ENCODE results near the gene CD37. TPM values are rescaled to one million over a fixed set of nuclear protein-coding genes. Genes with fewer than 3 reads are reported as not detected.

Gene CD37
- total RNA-seq, 1 experiment from 2014 or later, result 0.76 TPM

GRCh38 chr19:49383599-49383998 is 48.4 kb downstream of the CD37 start:
- no peak overlapping the region for H3K4me3 ChIP-seq (replicated peaks in 1 of 2; ENCODE audit: low read depth in 1 of 2, low read length in 2 of 2)
- H3K27me3 ChIP-seq (ENCODE audit: insufficient read depth, low read length), result no peaks in the 10 kb centered on the region
- no TSS peak for BruUV-seq (replicated peaks)
- H3K9ac ChIP-seq (ENCODE audit: low read length), result no peak overlapping the region
- no peaks in the 10 kb centered on the region for H3K4me1 ChIP-seq (ENCODE audit: control insufficient read depth in 1 of 2, insufficient read depth in 2 of 2, low read length in 2 of 2)
- CTCF ChIA-PET, result interaction anchor here (1.5 kb wide), 1 partner anchor 20 kb away, joined by 3 read pairs; no protein-coding TSS in a partner anchor
- no peak overlapping the region for H2AFZ ChIP-seq (ENCODE audit: low read depth, low read length, poor library complexity, severe bottlenecking)
- H3K27ac ChIP-seq (ENCODE audit: low read depth, low read length), result no peak overlapping the region
- peaks cover 6 to 7% of the 10 kb centered on the region in 2 experiments for H3K9me3 ChIP-seq (ENCODE audit: control insufficient read depth in 1 of 2, insufficient read depth in 1 of 2, low read depth in 1 of 2, low read length in 2 of 2)
- POLR2A ChIA-PET, result interaction anchor here (0.7 kb wide), 1 partner anchor 8 kb away, joined by 3 read pairs; no protein-coding TSS in a partner anchor
- intact Hi-C loops (cut with micrococcal nuclease), result no loop called here
- no peaks in the 10 kb centered on the region for H3K9me2 ChIP-seq (ENCODE audit: insufficient read depth)
- DNase-seq (ENCODE audit: low read depth, low spot score) (no peak), ATAC-seq (no peak)
- no peaks in the 10 kb centered on the region for H3K79me2 ChIP-seq (ENCODE audit: insufficient read depth, low read length)
- no peak for TF ChIP-seq JUND (IDR thresholded peaks at IDR 0.05)
- no peak for TF ChIP-seq EZH2 (IDR thresholded peaks at IDR 0.05)
- no peak for TF ChIP-seq POLR2A (IDR thresholded peaks at IDR 0.05; ENCODE audit: borderline replicate concordance, extremely low read depth, insufficient read depth, insufficient read length)
- TF ChIP-seq ZBTB33 (IDR thresholded peaks at IDR 0.05; ENCODE audit: extremely low read depth, insufficient replicate concordance, low read length), result no peak
- TF ChIP-seq CEBPB (IDR thresholded peaks at IDR 0.05; ENCODE audit: low read depth), result no peak
- no peak for TF ChIP-seq SIN3A (IDR thresholded peaks at IDR 0.05; ENCODE audit: low read depth)
- no peak for TF ChIP-seq EZH2phosphoT487 (IDR thresholded peaks at IDR 0.05; ENCODE audit: borderline replicate concordance)
- no peaks in the 10 kb centered on the region for H4K20me1 ChIP-seq (ENCODE audit: insufficient read depth)
- H3K4me2 ChIP-seq (ENCODE audit: low read length), result no peak overlapping the region
- RAD21 ChIA-PET (ENCODE audit: low non-redundant PET in 1 of 2, low total read pairs in 2 of 2, uncharacterized antibody in 2 of 2, unreplicated experiment in 2 of 2), result no interaction called here
- H3K36me3 ChIP-seq (ENCODE audit: control insufficient read depth in 1 of 2, insufficient read depth in 2 of 2, low read length in 2 of 2), result no peaks in the 10 kb centered on the region

GRCh38 chr19:49387936-49388372 is 52.7 kb downstream of the CD37 start, which contains the start of gene KASH5:
Gene KASH5, plus strand, starts transcription at chr19:49388249. Its CDS starts 2,635 bp downstream, at chr19:49390884.
- Histone ChIP-seq H3K27me3 (ENCODE audit: insufficient read depth, low read length) (no peaks in the 10 kb centered on the region), H3K36me3 (ENCODE audit: control insufficient read depth in 1 of 2, insufficient read depth in 2 of 2, low read length in 2 of 2) (no peaks in the 10 kb centered on the region), H3K9ac (ENCODE audit: low read length) (no peak within 1 kb of the TSS), H3K4me1 (ENCODE audit: control insufficient read depth in 1 of 2, insufficient read depth in 2 of 2, low read length in 2 of 2) (peaks cover 3 to 10% of the 10 kb centered on the region in 2 experiments; a peak in 3 of 4 replicates), H3K4me2 (ENCODE audit: low read length) (no peak within 1 kb of the TSS), H3K27ac (ENCODE audit: low read depth, low read length) (no peak within 1 kb of the TSS), H3K4me3 (replicated peaks in 1 of 2; ENCODE audit: low read depth in 1 of 2, low read length in 2 of 2) (no peak within 1 kb of the TSS), H3K9me2 (ENCODE audit: insufficient read depth) (no peaks in the 10 kb centered on the region), H4K20me1 (ENCODE audit: insufficient read depth) (no peaks in the 10 kb centered on the region), H3K79me2 (ENCODE audit: insufficient read depth, low read length) (no peaks in the 10 kb centered on the region), H3K9me3 (ENCODE audit: control insufficient read depth in 1 of 2, insufficient read depth in 1 of 2, low read depth in 1 of 2, low read length in 2 of 2) (no peaks in the 10 kb centered on the region; a peak in 1 of 4 replicates), H2AFZ (ENCODE audit: low read depth, low read length, poor library complexity, severe bottlenecking) (no peak within 1 kb of the TSS)
- BruUV-seq (replicated peaks), result no TSS peak
- RAD21 ChIA-PET (ENCODE audit: low non-redundant PET in 1 of 2, low total read pairs in 2 of 2, uncharacterized antibody in 2 of 2, unreplicated experiment in 2 of 2), result no interaction called here
- DNase-seq (ENCODE audit: low read depth, low spot score) (no peak), ATAC-seq (no peak)
- intact Hi-C loops (cut with micrococcal nuclease), result no loop called here
- TF ChIP-seq CBX3 (IDR thresholded peaks at IDR 0.05; ENCODE audit: low read depth), result no peak
- no peak for TF ChIP-seq SRF (IDR thresholded peaks at IDR 0.05; ENCODE audit: low read depth)
- TF ChIP-seq CEBPB (IDR thresholded peaks at IDR 0.05; ENCODE audit: low read depth), result no peak
- no peak for TF ChIP-seq FOSL1 (IDR thresholded peaks at IDR 0.05; ENCODE audit: low read depth)
- TF ChIP-seq ZBTB33 (IDR thresholded peaks at IDR 0.05; ENCODE audit: extremely low read depth, insufficient replicate concordance, low read length), result no peak
- TF ChIP-seq POLR2AphosphoS5 (IDR thresholded peaks at IDR 0.05; ENCODE audit: low read depth, low read length), result no peak
- TF ChIP-seq SP1 (IDR thresholded peaks at IDR 0.05; ENCODE audit: low read depth), result no peak
- CTCF ChIA-PET, result no interaction called here
- POLR2A ChIA-PET, result no interaction called here
